K562 (cell line): Measurements from ENCODE around the gene CDH8.

Experiments used
- CBFB ChIP-seq: sonication (generic); formaldehyde crosslinking; IDR thresholded peaks from 2 replicates; pipeline ENCODE4 v1.4.0; 2020; ENCODE audit warnings: mild to moderate bottlenecking, missing genetic modification reagents
- CEBPG ChIP-seq, 3 experiments: fragments of 200-800 bp in 1 of 3; sonication (Bioruptor generic) in 1 of 3; sonication (generic) in 1 of 3; formaldehyde crosslinking in 1 of 3; IDR thresholded peaks in 2 of 3; conservative IDR thresholded peaks in 1 of 3; 2 replicates each; pipeline versions ENCODE4 v1.6.1 to v1.8.0; 2016 to 2022; ENCODE audit warnings: missing compliant biosample characterization in 2 of 3, missing genetic modification characterization in 2 of 3, mild to moderate bottlenecking in 1 of 3, missing genetic modification reagents in 1 of 3
- CTCF ChIP-seq, 3 experiments: IDR thresholded peaks in 2 of 3; conservative IDR thresholded peaks in 1 of 3; 2 replicates each; pipeline ENCODE4 v1.5.1; 2011 to 2012; ENCODE audit warnings: low read length in 3 of 3, mild to moderate bottlenecking in 3 of 3, control low read depth in 2 of 3, improper control_type of control experiment in 1 of 3, inconsistent platforms in 1 of 3, low read depth in 1 of 3, mixed read lengths in 1 of 3, moderate library complexity in 1 of 3; ENCODE audit not compliant: insufficient read depth in 2 of 3
- GATAD2A ChIP-seq: fragments of 450-650 bp; IDR thresholded peaks from 2 replicates; pipeline ENCODE4 v1.6.1; 2017
- NFYB ChIP-seq: IDR thresholded peaks from 2 replicates; pipeline ENCODE4 v1.6.1; 2011; ENCODE audit warnings: mild to moderate bottlenecking, moderate library complexity; ENCODE audit not compliant: insufficient read length; ENCODE audit errors: extremely low read depth
- PCBP1 ChIP-seq: fragments of 200-400 bp; formaldehyde crosslinking; IDR thresholded peaks from 2 replicates; pipeline ENCODE4 v1.6.1; 2018; ENCODE audit warnings: mild to moderate bottlenecking, low read depth, low read length; ENCODE audit not compliant: poor library complexity, severe bottlenecking
- RBM15 ChIP-seq: fragments of 200-400 bp; formaldehyde crosslinking; IDR thresholded peaks from 2 replicates; pipeline ENCODE4 v1.6.1; 2018; ENCODE audit warnings: mild to moderate bottlenecking, low read length, moderate library complexity; ENCODE audit not compliant: insufficient read depth
- RFX7 ChIP-seq: fragments of 250-450 bp; sonication (Bioruptor Pico); IDR thresholded peaks from 2 replicates; pipeline ENCODE4 v1.5.1; 2021; ENCODE audit warnings: mild to moderate bottlenecking

GRCh38 chr16:61681124-61681523, 355.1 kb downstream of the CDH8 start:
- TF ChIP-seq NFYB (no peak), CTCF (IDR thresholded peaks at IDR 0.05 in 2 of 3, conservative IDR thresholded peaks at IDR 0.05 in 1 of 3; ENCODE audit: insufficient read depth in 2 of 3, low read depth in 1 of 3, low read length in 3 of 3) (no peak), GATAD2A (no peak), PCBP1 (no peak), CBFB (no peak), RFX7 (CRISPR knock-in tag) (no peak), CEBPG (CRISPR knock-in tag; IDR thresholded peaks at IDR 0.05) (no peak), CEBPG (tag; conservative IDR thresholded peaks at IDR 0.05 in 1 of 2, IDR thresholded peaks at IDR 0.05 in 1 of 2) (no peak), RBM15 (no peak)
